Testis (tissue), 2 donors: ENCODE data around the gene KLF9.

Source experiments
- CTCF ChIP-seq, 3 experiments: fragments of 450-650 bp in 2 of 3; fragments of 200-600 bp in 1 of 3; sonication (generic) in 1 of 3; IDR thresholded peaks; one replicate each; pipeline ENCODE4 v1.5.1; 2016 to 2019; ENCODE audit warnings: antibody characterized with exemption in 3 of 3, mild to moderate bottlenecking in 2 of 3, moderate library complexity in 1 of 3
- POLR2A ChIP-seq: fragments of 450-650 bp; IDR thresholded peaks from one replicate; pipeline ENCODE4 v1.6.1; 2017; ENCODE audit warnings: antibody characterized with exemption, mild to moderate bottlenecking, moderate library complexity

DNA sequence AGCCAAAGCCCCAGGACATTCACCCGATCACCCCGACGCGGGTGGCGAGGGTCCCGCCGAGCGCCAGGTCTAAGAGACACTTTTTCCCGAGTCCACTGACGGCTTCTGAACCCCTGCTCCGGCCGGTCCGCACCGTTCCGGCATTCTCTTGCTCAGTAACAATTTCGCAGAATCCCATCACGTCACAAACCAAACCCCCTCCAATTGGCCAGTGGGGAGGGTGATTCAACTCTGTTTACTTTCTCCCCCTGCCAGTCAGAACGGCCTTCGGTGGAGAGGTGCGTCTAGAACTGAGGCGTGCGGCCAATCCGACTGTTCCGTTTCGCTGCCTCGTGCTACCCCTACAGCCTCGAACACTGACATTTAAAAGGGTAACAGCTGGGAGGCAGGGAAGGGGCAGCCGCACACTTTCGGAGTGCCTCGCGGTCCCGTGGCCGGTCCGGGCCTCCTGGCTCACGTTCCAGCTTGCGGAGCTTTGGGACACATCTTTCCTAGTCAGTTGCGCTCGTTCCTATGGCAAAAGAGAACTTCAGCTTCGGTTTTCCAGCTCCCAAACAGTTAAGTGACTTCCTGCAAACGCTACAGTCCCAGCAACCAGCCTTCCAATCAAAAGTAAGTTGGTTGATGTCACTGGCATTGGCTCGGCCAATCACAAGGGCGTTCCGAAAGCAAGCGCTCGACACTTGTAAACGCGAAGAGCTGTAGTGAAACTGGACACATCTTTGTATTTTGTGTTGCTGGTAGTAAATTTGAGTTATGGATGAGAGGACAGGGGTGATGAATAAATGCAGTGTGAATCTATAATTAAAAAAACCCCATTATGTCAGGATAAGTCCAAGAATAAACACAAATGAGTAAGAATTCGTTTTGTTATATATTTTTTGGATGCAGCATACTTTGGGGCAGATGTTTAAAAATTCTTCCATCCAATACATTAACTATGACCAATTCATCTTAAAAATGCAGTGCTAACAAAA lies at the start of gene KLF9:
- TF ChIP-seq CTCF (IDR thresholded peaks at IDR 0.05) (no peak), POLR2A (peak; percentile 73)
